ENCODE results near the gene SCAANT1.

GRCh38 chr3:63880653-63881052, 31.5 kb downstream of the SCAANT1 start:
- TF ChIP-seq CTCF (conservative IDR thresholded peaks at IDR 0.05; ENCODE audit: low read length) (no peak), EZH2phosphoT487 (IDR thresholded peaks at IDR 0.05; ENCODE audit: borderline replicate concordance, low read depth, low read length) (no peak)

Measured in OCI-LY7 (cell line).